AG04450 (cell line): Measurements from ENCODE around the gene STRAP. TPM values are rescaled to one million over a fixed set of nuclear protein-coding genes. Genes with fewer than 3 reads are reported as not detected.

Source experiments
- CTCF ChIA-PET: fragments of 300-600, 350-600 bp; formaldehyde crosslinking; extraction: SDS; loops from one replicate; lab custom pipeline; 2022; ENCODE audit warnings: antibody characterized with exemption, inconsistent platforms; lab: Charles Lee
- POLR2A ChIA-PET: fragments of 350-600 bp; formaldehyde crosslinking; extraction: SDS; loops from one replicate; lab custom pipeline; 2021; ENCODE audit warnings: antibody characterized with exemption, inconsistent platforms; lab: Yijun Ruan, JAX
- DNase-seq: peaks from one replicate; pipeline ENCODE4 v3.0.0-alpha.2; 2011; ENCODE audit warnings: low read depth, low spot score
- H3K27ac ChIP-seq: one replicate; pipeline ENCODE4 v1.5.1; 2012; ENCODE audit warnings: low read depth, low read length, control low read depth
- H3K27me3 ChIP-seq: one replicate; pipeline ENCODE4 v1.6.0; 2012; ENCODE audit warnings: low read length; ENCODE audit not compliant: control insufficient read depth, insufficient read depth
- H3K4me3 ChIP-seq: 2 replicates; pipeline ENCODE4 v1.5.1; 2011; ENCODE audit warnings: mild to moderate bottlenecking, low read depth, low read length, control low read depth
- H3K9me3 ChIP-seq: 2 replicates; pipeline ENCODE4 v1.5.1; 2012; ENCODE audit warnings: low read length; ENCODE audit not compliant: control insufficient read depth, insufficient read depth
- CTCF ChIP-seq: IDR thresholded peaks from 2 replicates; pipeline ENCODE4 v1.5.1; 2011; ENCODE audit warnings: low read depth, low read length, control low read depth, inconsistent platforms
- polyA plus RNA-seq: library from polyadenylated mRNA; depleted of rRNA; stranded (reverse); fragments of >200 nt; gene quantifications from 2 replicates; pipeline ENCODE4 v1.2.3, GENCODE V29; 2011

The STRAP gene
- polyA plus RNA-seq, 1 experiment, result 180 TPM

DNA sequence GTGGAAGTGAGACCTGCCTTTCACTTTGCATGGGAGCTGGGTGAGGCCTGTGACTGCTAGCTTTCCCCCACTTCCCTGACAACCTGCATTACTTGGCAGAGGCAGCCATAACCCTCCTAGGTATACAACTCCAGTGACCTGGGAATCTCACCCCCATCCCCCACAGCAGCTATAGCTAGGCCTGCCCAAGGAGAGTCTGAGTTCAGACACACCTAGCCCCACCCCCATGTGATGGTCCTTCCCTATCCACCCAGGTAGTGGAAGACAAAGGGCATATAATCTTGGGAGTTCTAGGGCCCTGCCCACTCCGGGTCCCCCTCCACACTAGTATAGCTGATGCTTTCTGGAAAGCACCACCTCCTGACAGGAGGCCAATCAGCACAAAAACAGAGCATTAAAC, 6.3 kb upstream of the STRAP start:
- no peak for DNase-seq
- Histone ChIP-seq H3K27me3 (no peaks in the 10 kb centered on the region), H3K4me3 (no peak overlapping the region), H3K9me3 (no peaks in the 10 kb centered on the region; the same call in 1 of the 2 replicates), H3K27ac (no peak overlapping the region)
- ChIA-PET CTCF (no interaction called here), POLR2A (no interaction called here)
- TF ChIP-seq CTCF, result no peak

DNA sequence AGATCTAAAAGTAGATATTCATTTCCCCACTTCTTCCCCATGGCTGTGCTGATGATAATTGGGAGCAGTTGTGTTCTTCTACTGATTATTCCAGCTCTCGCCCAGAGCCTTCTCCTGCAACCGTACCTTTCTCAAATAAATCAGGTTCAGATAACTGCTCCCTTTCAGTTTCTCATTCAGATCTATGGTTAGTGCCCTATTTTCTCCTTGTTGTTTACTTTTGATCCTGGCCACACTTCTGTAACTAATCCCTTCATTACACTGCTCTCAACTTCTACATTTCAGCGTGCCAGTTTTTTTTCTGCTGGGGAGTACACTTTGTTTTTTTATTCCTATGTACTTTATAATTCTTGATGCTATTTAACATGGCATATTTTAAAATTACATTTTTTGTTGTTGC, 2.8 kb upstream of the STRAP start:
- TF ChIP-seq CTCF, result no peak
- no peak overlapping the region for H3K4me3 ChIP-seq
- no peak for DNase-seq
- POLR2A ChIA-PET, result no interaction called here
- no peak overlapping the region for H3K27ac ChIP-seq
- H3K27me3 ChIP-seq, result no peaks in the 10 kb centered on the region
- peaks cover 3% of the 10 kb centered on the region; the same call in 1 of the 2 replicates for H3K9me3 ChIP-seq
- CTCF ChIA-PET, result no interaction called here

DNA sequence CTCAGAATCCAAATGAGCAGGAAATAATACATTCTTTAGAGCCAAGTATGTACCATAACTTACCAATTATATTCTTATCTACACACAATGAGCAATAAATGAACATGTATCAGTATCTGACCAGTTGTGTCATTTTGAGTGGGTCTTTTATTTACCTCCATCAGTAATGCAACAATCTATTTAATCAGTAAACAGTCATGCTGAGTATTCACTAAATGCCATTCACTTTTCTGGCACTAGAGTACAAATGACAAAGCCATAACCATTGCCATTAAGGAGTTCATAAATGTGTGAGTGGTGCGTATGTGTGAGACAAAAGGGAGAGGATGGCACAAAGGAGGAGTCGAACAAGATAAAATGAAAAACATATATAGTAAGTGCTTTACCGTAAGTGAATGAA, 1.5 kb upstream of the STRAP start:
- no peak overlapping the region for H3K27ac ChIP-seq
- no peak for DNase-seq
- POLR2A ChIA-PET, result no interaction called here
- CTCF ChIA-PET, result no interaction called here
- TF ChIP-seq CTCF, result no peak
- no peak overlapping the region for H3K4me3 ChIP-seq
- peaks cover 3% of the 10 kb centered on the region; the same call in 1 of the 2 replicates for H3K9me3 ChIP-seq
- no peaks in the 10 kb centered on the region for H3K27me3 ChIP-seq

DNA sequence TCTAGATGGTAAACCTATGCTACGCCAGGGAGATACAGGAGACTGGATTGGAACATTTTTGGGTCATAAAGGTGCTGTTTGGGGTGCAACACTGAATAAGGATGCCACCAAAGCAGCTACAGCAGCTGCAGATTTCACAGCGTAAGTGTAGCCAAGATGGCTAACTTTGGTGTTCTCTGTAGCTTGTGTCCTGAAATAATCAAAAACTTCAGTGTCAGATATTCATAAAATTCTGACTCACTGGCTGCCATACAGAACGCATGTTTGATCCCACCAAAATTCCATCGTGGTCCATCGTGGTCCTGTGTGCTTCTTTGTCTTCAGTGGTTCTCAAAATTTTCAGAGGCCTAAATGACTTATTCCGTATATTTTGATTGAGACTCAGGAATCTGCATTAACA, 1.3 kb downstream of the STRAP start:
- TF ChIP-seq CTCF, result no peak
- POLR2A ChIA-PET, result no interaction called here
- Histone ChIP-seq H3K27ac (no peak overlapping the region), H3K27me3 (no peaks in the 10 kb centered on the region), H3K4me3 (peak overlapping the region; percentile 77), H3K9me3 (peaks cover 3% of the 10 kb centered on the region; the same call in 1 of the 2 replicates)
- CTCF ChIA-PET, result interaction anchor here (0.6 to 2.1 kb wide), 2 partner anchors 299 to 1619 kb away, joined by 3 to 7 read pairs; no protein-coding TSS in a partner anchor
- no peak for DNase-seq

DNA sequence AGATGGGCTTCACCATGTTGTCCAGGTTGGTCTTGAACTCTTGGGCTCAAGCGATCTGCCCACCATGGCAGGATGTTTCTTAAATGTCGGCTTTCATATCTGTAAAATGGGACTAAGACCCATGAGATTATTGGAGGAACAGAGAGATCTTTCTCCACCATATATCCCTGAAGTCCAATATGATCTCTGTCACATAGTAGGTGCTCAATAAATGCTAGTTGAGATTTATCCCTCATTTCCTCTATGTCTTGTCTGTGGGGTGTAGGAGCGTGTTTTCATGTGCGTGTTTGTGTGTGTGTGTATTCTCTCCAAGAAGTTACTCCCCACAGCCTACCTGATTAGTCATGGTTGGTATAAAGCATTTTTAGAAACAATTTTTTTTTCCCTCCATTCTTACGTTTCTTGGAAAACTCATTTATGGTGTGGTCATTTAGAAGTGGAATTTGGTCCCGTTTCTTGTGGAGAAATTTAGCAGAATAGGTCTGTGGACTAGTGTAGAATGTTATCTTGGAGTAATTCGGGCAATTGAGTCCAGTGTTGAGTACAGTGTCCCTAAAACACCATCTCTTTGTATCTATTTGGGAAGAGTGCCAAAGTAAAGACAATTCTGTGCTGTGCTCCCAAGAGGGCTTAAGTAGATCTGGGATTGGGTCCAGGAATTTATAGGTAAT, 4.3 kb downstream of the STRAP start:
- DNase-seq, result no peak
- Histone ChIP-seq H3K27me3 (no peaks in the 10 kb centered on the region), H3K9me3 (peaks cover 3% of the 10 kb centered on the region; the same call in 1 of the 2 replicates), H3K27ac (no peak overlapping the region), H3K4me3 (no peak overlapping the region)
- ChIA-PET CTCF (interaction anchor here (6.1 kb wide), 1 partner anchor 13 kb away, joined by 51 read pairs; no protein-coding TSS in a partner anchor), POLR2A (no interaction called here)
- no peak for TF ChIP-seq CTCF
